ENCODE results near the gene DENR.

DNA sequence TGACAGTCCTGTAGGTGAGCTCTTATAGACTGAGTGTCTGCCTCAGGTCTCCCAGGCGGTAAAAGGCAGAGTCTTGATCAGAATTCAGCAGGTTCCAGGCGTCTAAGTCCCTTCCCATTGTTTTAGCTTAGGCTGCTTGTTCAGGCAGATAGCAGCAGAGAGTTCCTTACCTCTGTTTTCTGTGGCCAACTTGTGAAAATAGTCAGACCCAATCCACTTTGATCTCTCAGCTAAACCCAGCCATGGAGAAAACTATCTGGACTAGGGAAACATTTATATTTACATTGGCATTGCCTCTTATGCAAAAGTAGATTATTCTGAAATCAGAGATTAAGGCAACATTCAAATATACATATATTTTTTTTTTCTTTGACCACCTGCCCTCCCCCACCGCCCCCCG is 43.2 kb downstream of the DENR start:
- TF ChIP-seq, protein P1, sequence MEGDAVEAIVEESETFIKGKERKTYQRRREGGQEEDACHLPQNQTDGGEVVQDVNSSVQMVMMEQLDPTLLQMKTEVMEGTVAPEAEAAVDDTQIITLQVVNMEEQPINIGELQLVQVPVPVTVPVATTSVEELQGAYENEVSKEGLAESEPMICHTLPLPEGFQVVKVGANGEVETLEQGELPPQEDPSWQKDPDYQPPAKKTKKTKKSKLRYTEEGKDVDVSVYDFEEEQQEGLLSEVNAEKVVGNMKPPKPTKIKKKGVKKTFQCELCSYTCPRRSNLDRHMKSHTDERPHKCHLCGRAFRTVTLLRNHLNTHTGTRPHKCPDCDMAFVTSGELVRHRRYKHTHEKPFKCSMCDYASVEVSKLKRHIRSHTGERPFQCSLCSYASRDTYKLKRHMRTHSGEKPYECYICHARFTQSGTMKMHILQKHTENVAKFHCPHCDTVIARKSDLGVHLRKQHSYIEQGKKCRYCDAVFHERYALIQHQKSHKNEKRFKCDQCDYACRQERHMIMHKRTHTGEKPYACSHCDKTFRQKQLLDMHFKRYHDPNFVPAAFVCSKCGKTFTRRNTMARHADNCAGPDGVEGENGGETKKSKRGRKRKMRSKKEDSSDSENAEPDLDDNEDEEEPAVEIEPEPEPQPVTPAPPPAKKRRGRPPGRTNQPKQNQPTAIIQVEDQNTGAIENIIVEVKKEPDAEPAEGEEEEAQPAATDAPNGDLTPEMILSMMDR (IDR thresholded peaks at IDR 0.05), result no peak
- TF ChIP-seq POLR2A (IDR thresholded peaks at IDR 0.05), result no peak

All from adrenal gland (tissue), 5 donors.